OCI-LY7 (cell line): ENCODE results near the gene ZBP1.

Experiments used
- EZH2phosphoT487 ChIP-seq: fragments of 200-600 bp; sonication (generic); IDR thresholded peaks from 2 replicates; pipeline ENCODE4 v1.6.1; 2018; ENCODE audit warnings: low read depth, borderline replicate concordance, mild to moderate bottlenecking, mixed run types, antibody characterized with exemption, low read length, moderate library complexity, mixed read lengths
- TF ChIP-seq, protein P1 (sequence below): fragments of 200-600 bp; sonication (generic); conservative IDR thresholded peaks from 2 replicates; pipeline ENCODE4 v1.5.1; 2014; ENCODE audit warnings: mild to moderate bottlenecking, antibody characterized with exemption, low read length, moderate library complexity, mixed read lengths

- TF ChIP-seq, protein P1, sequence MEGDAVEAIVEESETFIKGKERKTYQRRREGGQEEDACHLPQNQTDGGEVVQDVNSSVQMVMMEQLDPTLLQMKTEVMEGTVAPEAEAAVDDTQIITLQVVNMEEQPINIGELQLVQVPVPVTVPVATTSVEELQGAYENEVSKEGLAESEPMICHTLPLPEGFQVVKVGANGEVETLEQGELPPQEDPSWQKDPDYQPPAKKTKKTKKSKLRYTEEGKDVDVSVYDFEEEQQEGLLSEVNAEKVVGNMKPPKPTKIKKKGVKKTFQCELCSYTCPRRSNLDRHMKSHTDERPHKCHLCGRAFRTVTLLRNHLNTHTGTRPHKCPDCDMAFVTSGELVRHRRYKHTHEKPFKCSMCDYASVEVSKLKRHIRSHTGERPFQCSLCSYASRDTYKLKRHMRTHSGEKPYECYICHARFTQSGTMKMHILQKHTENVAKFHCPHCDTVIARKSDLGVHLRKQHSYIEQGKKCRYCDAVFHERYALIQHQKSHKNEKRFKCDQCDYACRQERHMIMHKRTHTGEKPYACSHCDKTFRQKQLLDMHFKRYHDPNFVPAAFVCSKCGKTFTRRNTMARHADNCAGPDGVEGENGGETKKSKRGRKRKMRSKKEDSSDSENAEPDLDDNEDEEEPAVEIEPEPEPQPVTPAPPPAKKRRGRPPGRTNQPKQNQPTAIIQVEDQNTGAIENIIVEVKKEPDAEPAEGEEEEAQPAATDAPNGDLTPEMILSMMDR = no peak
- no peak for TF ChIP-seq EZH2phosphoT487
Observed at GRCh38 chr20:57584768-57585461, 35.3 kb downstream of the ZBP1 start.
